ENCODE results near the gene ADCY1.
"Not testable (repeated sequence)": the region's sequence is repeated elsewhere in the genome, so short reads cannot be mapped to it uniquely, and the experiment has no call there.

ADCY1 gene

GRCh38 chr7:45573661-45574415 is at the start of gene ADCY1:
Gene ADCY1, plus strand, starts transcription at chr7:45574368. Its CDS starts 176 bp downstream, at chr7:45574544.
- no peak for DNase-seq (ENCODE audit: low read depth, low spot score)
- peak within 1 kb of the TSS; percentile 52 for H3K4me3 ChIP-seq (ENCODE audit: low read depth, low read length)
- ChIA-PET CTCF (no interaction called here), POLR2A (no interaction called here)
- TF ChIP-seq CTCF (IDR thresholded peaks at IDR 0.05; ENCODE audit: insufficient read depth, low read length, missing control alignments): no peak

- ChIA-PET CTCF (no interaction called here), POLR2A (no interaction called here)
- no peak overlapping the region for H3K4me3 ChIP-seq (ENCODE audit: low read depth, low read length)
- TF ChIP-seq CTCF (IDR thresholded peaks at IDR 0.05; ENCODE audit: insufficient read depth, low read length, missing control alignments): no peak
- no peak for DNase-seq (ENCODE audit: low read depth, low spot score)
Measured at GRCh38 chr7:45524445-45524844, 49.7 kb upstream of the ADCY1 start.

GRCh38 chr7:45525057-45525456 is 49.1 kb upstream of the ADCY1 start:
- DNase-seq (ENCODE audit: low read depth, low spot score): no peak
- CTCF ChIA-PET: no interaction called here
- POLR2A ChIA-PET: no interaction called here
- H3K4me3 ChIP-seq (ENCODE audit: low read depth, low read length): no peak overlapping the region
- no peak for TF ChIP-seq CTCF (IDR thresholded peaks at IDR 0.05; ENCODE audit: insufficient read depth, low read length, missing control alignments)

GRCh38 chr7:45543473-45543872 is 30.7 kb upstream of the ADCY1 start:
- no peak overlapping the region for H3K4me3 ChIP-seq (ENCODE audit: low read depth, low read length)
- ChIA-PET CTCF (no interaction called here), POLR2A (no interaction called here)
- DNase-seq (ENCODE audit: low read depth, low spot score): no peak
- no peak for TF ChIP-seq CTCF (IDR thresholded peaks at IDR 0.05; ENCODE audit: insufficient read depth, low read length, missing control alignments)

GRCh38 chr7:45545105-45545710 is 29.0 kb upstream of the ADCY1 start:
- POLR2A ChIA-PET; H3K4me3 ChIP-seq (ENCODE audit: low read depth, low read length); DNase-seq (ENCODE audit: low read depth, low spot score); CTCF ChIA-PET: not testable (repeated sequence)

- CTCF ChIA-PET; H3K4me3 ChIP-seq (ENCODE audit: low read depth, low read length); POLR2A ChIA-PET; DNase-seq (ENCODE audit: low read depth, low spot score): not testable (repeated sequence)
Measured at GRCh38 chr7:45548917-45549316, 25.3 kb upstream of the ADCY1 start.

GRCh38 chr7:45563401-45563800 is 10.8 kb upstream of the ADCY1 start:
- no peak for DNase-seq (ENCODE audit: low read depth, low spot score)
- POLR2A ChIA-PET: no interaction called here
- no peak overlapping the region for H3K4me3 ChIP-seq (ENCODE audit: low read depth, low read length)
- no peak for TF ChIP-seq CTCF (IDR thresholded peaks at IDR 0.05; ENCODE audit: insufficient read depth, low read length, missing control alignments)
- CTCF ChIA-PET: no interaction called here

All from AG04449 (cell line).